Measurements from ENCODE around the gene RPS10. TPM values are rescaled to one million over a fixed set of nuclear protein-coding genes. Genes with fewer than 3 reads are reported as not detected.
A peak's percentile ranks its signal among the peaks of the same experiment; 100 is the strongest.

Gene RPS10
- total RNA-seq (2022) (1,887 and 2,049 TPM in 2 replicates), Bru-seq, nascent RNA (percentile 99 among the genes with signal in this experiment), BruChase-seq, experiment 1, labeled RNA remaining after a 6-hour chase (percentile 98 among the genes with signal in this experiment), BruChase-seq, experiment 2, labeled RNA remaining after a 2-hour chase (percentile 96 among the genes with signal in this experiment)
- long read RNA-seq, transcript RPS10-209 (6 exons, 588 nt), result major isoform, 610 of 864 reads
- long read RNA-seq, transcript RPS10-206 (6 exons, 781 nt), result minor isoform, 128 of 864 reads
- long read RNA-seq, partial matches to known transcripts, result 116 of 864 reads
- long read RNA-seq, other reads (novel, unspliced or antisense), result 6 of 864 reads

GRCh38 chr6:34425498-34426410 is at the start of gene RPS10:
Gene RPS10 (minus strand): TSS chr6:34426069. CDS start chr6:34425221, 848 bp downstream.
- intact Hi-C loops (cut with micrococcal nuclease; ENCODE audit: unreplicated experiment), result no loop called here
- H3K4me1 Mint-ChIP-seq (ENCODE audit: low read depth, unreplicated experiment), result peaks cover 21% of the 10 kb centered on the region
- TSS peak; percentile 52 for BruUV-seq (replicated peaks)

GRCh38 chr6:34475238-34475682 is 49.4 kb upstream of the RPS10 start:
- Mint-ChIP-seq H3K4me3 (ENCODE audit: low read depth, unreplicated experiment) (no peak overlapping the region), H3K27me3 (ENCODE audit: unreplicated experiment) (peaks cover 44% of the 10 kb centered on the region)

More at GRCh38 chr6:34425498-34426410, at the start of gene RPS10:
- TF ChIP-seq, protein P1, sequence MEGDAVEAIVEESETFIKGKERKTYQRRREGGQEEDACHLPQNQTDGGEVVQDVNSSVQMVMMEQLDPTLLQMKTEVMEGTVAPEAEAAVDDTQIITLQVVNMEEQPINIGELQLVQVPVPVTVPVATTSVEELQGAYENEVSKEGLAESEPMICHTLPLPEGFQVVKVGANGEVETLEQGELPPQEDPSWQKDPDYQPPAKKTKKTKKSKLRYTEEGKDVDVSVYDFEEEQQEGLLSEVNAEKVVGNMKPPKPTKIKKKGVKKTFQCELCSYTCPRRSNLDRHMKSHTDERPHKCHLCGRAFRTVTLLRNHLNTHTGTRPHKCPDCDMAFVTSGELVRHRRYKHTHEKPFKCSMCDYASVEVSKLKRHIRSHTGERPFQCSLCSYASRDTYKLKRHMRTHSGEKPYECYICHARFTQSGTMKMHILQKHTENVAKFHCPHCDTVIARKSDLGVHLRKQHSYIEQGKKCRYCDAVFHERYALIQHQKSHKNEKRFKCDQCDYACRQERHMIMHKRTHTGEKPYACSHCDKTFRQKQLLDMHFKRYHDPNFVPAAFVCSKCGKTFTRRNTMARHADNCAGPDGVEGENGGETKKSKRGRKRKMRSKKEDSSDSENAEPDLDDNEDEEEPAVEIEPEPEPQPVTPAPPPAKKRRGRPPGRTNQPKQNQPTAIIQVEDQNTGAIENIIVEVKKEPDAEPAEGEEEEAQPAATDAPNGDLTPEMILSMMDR (IDR thresholded peaks at IDR 0.05; ENCODE audit: unreplicated experiment), result no peak
- peak; percentile 100 for DNase-seq
- H3K4me3 Mint-ChIP-seq (ENCODE audit: low read depth, unreplicated experiment), result peak within 1 kb of the TSS; percentile 100
- H3K9me3 Mint-ChIP-seq (ENCODE audit: low read depth, unreplicated experiment), result peaks cover 3% of the 10 kb centered on the region
- H3K36me3 Mint-ChIP-seq (ENCODE audit: insufficient read depth, unreplicated experiment), result peaks cover 61% of the 10 kb centered on the region
- H3K27ac Mint-ChIP-seq (ENCODE audit: unreplicated experiment), result peak within 1 kb of the TSS; percentile 100
- H3K27me3 Mint-ChIP-seq (ENCODE audit: unreplicated experiment), result peaks cover 21% of the 10 kb centered on the region
- CTCF ChIA-PET, result interaction anchor here (0.5 to 1.7 kb wide), 12 partner anchors 9 to 714 kb away, joined by 3 to 25 read pairs (median 4); partner anchors contain the start of gene SMIM29

GRCh38 chr6:34474754-34475153 is 48.9 kb upstream of the RPS10 start:
- no peak for DNase-seq
- Mint-ChIP-seq H3K9me3 (ENCODE audit: low read depth, unreplicated experiment) (peaks cover 4% of the 10 kb centered on the region), H3K4me1 (ENCODE audit: low read depth, unreplicated experiment) (no peaks in the 10 kb centered on the region), H3K4me3 (ENCODE audit: low read depth, unreplicated experiment) (no peak overlapping the region), H3K27me3 (ENCODE audit: unreplicated experiment) (peaks cover 44% of the 10 kb centered on the region), H3K36me3 (ENCODE audit: insufficient read depth, unreplicated experiment) (no peaks in the 10 kb centered on the region), H3K27ac (ENCODE audit: unreplicated experiment) (no peak overlapping the region)
- TF ChIP-seq, protein P1 (IDR thresholded peaks at IDR 0.05; ENCODE audit: unreplicated experiment), result no peak
- CTCF ChIA-PET, result interaction anchor here (0.6 to 1.3 kb wide), 2 partner anchors 10 to 20 kb away, joined by 7 to 8 read pairs; no protein-coding TSS in a partner anchor
- no TSS peak for BruUV-seq (replicated peaks)
- intact Hi-C loops (cut with micrococcal nuclease; ENCODE audit: unreplicated experiment), result no loop called here

More at GRCh38 chr6:34475238-34475682, 49.4 kb upstream of the RPS10 start:
- no peaks in the 10 kb centered on the region for H3K36me3 Mint-ChIP-seq (ENCODE audit: insufficient read depth, unreplicated experiment)
- CTCF ChIA-PET, result interaction anchor here (1.3 kb wide), 1 partner anchor 11 kb away, joined by 8 read pairs; no protein-coding TSS in a partner anchor
- no peak overlapping the region for H3K27ac Mint-ChIP-seq (ENCODE audit: unreplicated experiment)
- BruUV-seq (replicated peaks), result no TSS peak
- no peak for DNase-seq
- no peaks in the 10 kb centered on the region for H3K4me1 Mint-ChIP-seq (ENCODE audit: low read depth, unreplicated experiment)
- intact Hi-C loops (cut with micrococcal nuclease; ENCODE audit: unreplicated experiment), result no loop called here
- TF ChIP-seq, protein P1 (IDR thresholded peaks at IDR 0.05; ENCODE audit: unreplicated experiment), result no peak
- peaks cover 4% of the 10 kb centered on the region for H3K9me3 Mint-ChIP-seq (ENCODE audit: low read depth, unreplicated experiment)

- no peak for DNase-seq
- H3K9me3 Mint-ChIP-seq (ENCODE audit: low read depth, unreplicated experiment), result peaks cover 4% of the 10 kb centered on the region
- intact Hi-C loops (cut with micrococcal nuclease; ENCODE audit: unreplicated experiment), result no loop called here
- no peak overlapping the region for H3K27ac Mint-ChIP-seq (ENCODE audit: unreplicated experiment)
- H3K4me1 Mint-ChIP-seq (ENCODE audit: low read depth, unreplicated experiment), result no peaks in the 10 kb centered on the region
- H3K4me3 Mint-ChIP-seq (ENCODE audit: low read depth, unreplicated experiment), result no peak overlapping the region
- TF ChIP-seq, protein P1 (IDR thresholded peaks at IDR 0.05; ENCODE audit: unreplicated experiment), result no peak
- H3K36me3 Mint-ChIP-seq (ENCODE audit: insufficient read depth, unreplicated experiment), result no peaks in the 10 kb centered on the region
- BruUV-seq (replicated peaks), result no TSS peak
- H3K27me3 Mint-ChIP-seq (ENCODE audit: unreplicated experiment), result peaks cover 44% of the 10 kb centered on the region
- CTCF ChIA-PET, result interaction anchor here (0.6 kb wide), 1 partner anchor 21 kb away, joined by 7 read pairs; no protein-coding TSS in a partner anchor
These were observed 48.1 kb upstream of the RPS10 start for GRCh38 chr6:34473967-34474366.

All from Calu3 (cell line).